SK-N-SH (cell line): ENCODE data around the gene PCBP4. TPM values are rescaled to one million over a fixed set of nuclear protein-coding genes. Genes with fewer than 3 reads are reported as not detected.

ENCODE experiments used
- CTCF ChIA-PET: fragments of 300-600, 350-600 bp; formaldehyde crosslinking; extraction: SDS; loops from one replicate; lab custom pipeline; 2021; lab: Yijun Ruan, JAX
- POLR2A ChIA-PET: fragments of 350-600 bp; sonication (Branson Sonifier 250); formaldehyde crosslinking; extraction: SDS; loops from one replicate; lab custom pipeline; 2020; ENCODE audit warnings: antibody characterized with exemption, inconsistent platforms; lab: Yijun Ruan, JAX
- DNase-seq: peaks from one replicate; pipeline ENCODE4 v3.0.0; 2012
- H2AFZ ChIP-seq: fragments of 200-600 bp; sonication (generic); 2 replicates; pipeline ENCODE4 v1.8.1; 2016; ENCODE audit warnings: antibody characterized with exemption, mild to moderate bottlenecking, low read depth
- H3F3A ChIP-seq: fragments of 200-600 bp; sonication (generic); replicated peaks from 2 replicates; pipeline ENCODE3; 2016; ENCODE audit warnings: antibody characterized with exemption, mild to moderate bottlenecking; ENCODE audit not compliant: insufficient read depth
- H3K27ac ChIP-seq, 2 experiments: fragments of 200-500 bp in 1 of 2; fragments of 200-600 bp in 1 of 2; sonication (Bioruptor generic) in 1 of 2; sonication (generic), shearing (Covaris generic) in 1 of 2; 2 replicates each; pipeline versions ENCODE4 v1.5.1 to v1.6.1; 2014 to 2016; ENCODE audit warnings: low read depth in 2 of 2, inconsistent platforms in 1 of 2, low read length in 1 of 2, mild to moderate bottlenecking in 1 of 2, mixed read lengths in 1 of 2
- H3K27me3 ChIP-seq: fragments of 200-600 bp; sonication (generic), shearing (Covaris generic); 2 replicates; pipeline ENCODE4 v1.6.1; 2016; ENCODE audit warnings: mixed run types; ENCODE audit not compliant: insufficient read depth
- H3K36me3 ChIP-seq, 2 experiments: fragments of 200-500 bp in 1 of 2; fragments of 200-600 bp in 1 of 2; sonication (Bioruptor generic) in 1 of 2; sonication (generic) in 1 of 2; replicated peaks in 1 of 2; 2 replicates each; pipeline versions ENCODE3 to v1.5.1; 2014 to 2016; ENCODE audit warnings: low read length in 1 of 2, mild to moderate bottlenecking in 1 of 2; ENCODE audit not compliant: insufficient read depth in 2 of 2, control insufficient read depth in 1 of 2
- H3K4me1 ChIP-seq, 2 experiments: fragments of 200-500 bp in 1 of 2; fragments of 200-600 bp in 1 of 2; sonication (Bioruptor generic) in 1 of 2; sonication (generic), shearing (Covaris generic) in 1 of 2; 2 replicates each; pipeline versions ENCODE4 v1.5.1 to v1.6.1; 2014 to 2016; ENCODE audit warnings: low read depth in 1 of 2, low read length in 1 of 2, mixed run types in 1 of 2; ENCODE audit not compliant: insufficient read depth in 2 of 2, control insufficient read depth in 1 of 2
- H3K4me2 ChIP-seq: fragments of 200-600 bp; sonication (generic), shearing (Covaris generic); 2 replicates; pipeline ENCODE4 v1.6.1; 2017; ENCODE audit warnings: mixed run types
- H3K4me3 ChIP-seq, 2 experiments: fragments of 200-500 bp in 1 of 2; fragments of 200-600 bp in 1 of 2; sonication (Bioruptor generic) in 1 of 2; sonication (generic), shearing (Covaris generic) in 1 of 2; 2 replicates each; pipeline versions ENCODE4 v1.5.1 to v1.8.1; 2014 to 2016; ENCODE audit warnings: low read depth in 2 of 2, inconsistent platforms in 1 of 2, low read length in 1 of 2, mild to moderate bottlenecking in 1 of 2, mixed read lengths in 1 of 2, moderate library complexity in 1 of 2
- H3K79me2 ChIP-seq: fragments of 200-600 bp; sonication (generic); 2 replicates; pipeline ENCODE4 v1.8.1; 2017; ENCODE audit warnings: mild to moderate bottlenecking; ENCODE audit not compliant: insufficient read depth
- H3K9ac ChIP-seq: fragments of 200-600 bp; sonication (generic); 2 replicates; pipeline ENCODE4 v1.6.1; 2017; ENCODE audit warnings: mixed run types
- H3K9me2 ChIP-seq: fragments of 200-600 bp; sonication (generic); 2 replicates; pipeline ENCODE4 v1.6.1; 2017; ENCODE audit warnings: mixed run types
- H3K9me3 ChIP-seq: fragments of 200-600 bp; sonication (generic); 2 replicates; pipeline ENCODE4 v1.6.1; 2017; ENCODE audit warnings: mixed run types, mild to moderate bottlenecking, moderate library complexity
- H4K20me1 ChIP-seq: fragments of 200-600 bp; sonication (generic); 2 replicates; pipeline ENCODE4 v1.6.1; 2017; ENCODE audit warnings: mild to moderate bottlenecking, mixed run types; ENCODE audit not compliant: insufficient read depth
- CHD2 ChIP-seq: fragments of 150-350 bp; IDR thresholded peaks from 2 replicates; pipeline ENCODE4 v1.6.1; 2018; ENCODE audit warnings: low read length; ENCODE audit not compliant: partially characterized antibody
- CTCF ChIP-seq: fragments of 200-600 bp; sonication (generic); IDR thresholded peaks from 2 replicates; pipeline ENCODE4 v1.6.1; 2017; ENCODE audit warnings: antibody characterized with exemption, mild to moderate bottlenecking, moderate library complexity
- ELF1 ChIP-seq: IDR thresholded peaks from 2 replicates; pipeline ENCODE4 v1.4.0; 2012
- FOSL2 ChIP-seq: IDR thresholded peaks from 2 replicates; pipeline ENCODE4 v1.4.0; 2012; ENCODE audit warnings: low read depth, mild to moderate bottlenecking, moderate library complexity, borderline replicate concordance
- FOXJ3 ChIP-seq: sonication (generic); formaldehyde crosslinking; IDR thresholded peaks from 2 replicates; pipeline ENCODE4 v1.5.1; 2020; ENCODE audit warnings: mild to moderate bottlenecking, missing genetic modification reagents
- GABPA ChIP-seq: IDR thresholded peaks from 2 replicates; pipeline ENCODE4 v1.4.0; 2012; ENCODE audit warnings: low read depth, mild to moderate bottlenecking
- MEF2A ChIP-seq: IDR thresholded peaks from 2 replicates; pipeline ENCODE4 v1.4.0; 2012; ENCODE audit warnings: low read depth, borderline replicate concordance
- MXI1 ChIP-seq: IDR thresholded peaks from 2 replicates; pipeline ENCODE4 v1.6.1; 2012; ENCODE audit warnings: mild to moderate bottlenecking, low read depth, low read length, improper control_type of control experiment
- NFIC ChIP-seq: IDR thresholded peaks from 2 replicates; pipeline ENCODE4 v1.4.0; 2012; ENCODE audit warnings: borderline replicate concordance
- NRF1 ChIP-seq: IDR thresholded peaks from 2 replicates; pipeline ENCODE4 v1.6.1; 2012; ENCODE audit warnings: low read depth, mild to moderate bottlenecking, low read length
- SMC3 ChIP-seq: IDR thresholded peaks from 2 replicates; pipeline ENCODE4 v1.6.1; 2012; ENCODE audit warnings: low read depth, low read length, improper control_type of control experiment
- WGBS: methylation state at CpG from one replicate; pipeline ENCODE4 v1.1.6; 2017; ENCODE audit warnings: low lambda C conversion rate; 5-methylcytosine and 5-hydroxymethylcytosine counted together
- polyA plus RNA-seq, 3 experiments: library from polyadenylated mRNA; depleted of rRNA; stranded (reverse); fragments of >200 nt; gene quantifications; 2 replicates each; pipeline ENCODE4 v1.2.3, GENCODE V29; 2012
- TF ChIP-seq, protein P1 (sequence below): IDR thresholded peaks from 2 replicates; pipeline ENCODE4 v1.6.1; 2012; ENCODE audit warnings: mild to moderate bottlenecking, low read depth, low read length, moderate library complexity

Gene PCBP4
- polyA plus RNA-seq, 1 of the 3 experiments (the other 2 are of a cell fraction), result 97.4 TPM

DNA sequence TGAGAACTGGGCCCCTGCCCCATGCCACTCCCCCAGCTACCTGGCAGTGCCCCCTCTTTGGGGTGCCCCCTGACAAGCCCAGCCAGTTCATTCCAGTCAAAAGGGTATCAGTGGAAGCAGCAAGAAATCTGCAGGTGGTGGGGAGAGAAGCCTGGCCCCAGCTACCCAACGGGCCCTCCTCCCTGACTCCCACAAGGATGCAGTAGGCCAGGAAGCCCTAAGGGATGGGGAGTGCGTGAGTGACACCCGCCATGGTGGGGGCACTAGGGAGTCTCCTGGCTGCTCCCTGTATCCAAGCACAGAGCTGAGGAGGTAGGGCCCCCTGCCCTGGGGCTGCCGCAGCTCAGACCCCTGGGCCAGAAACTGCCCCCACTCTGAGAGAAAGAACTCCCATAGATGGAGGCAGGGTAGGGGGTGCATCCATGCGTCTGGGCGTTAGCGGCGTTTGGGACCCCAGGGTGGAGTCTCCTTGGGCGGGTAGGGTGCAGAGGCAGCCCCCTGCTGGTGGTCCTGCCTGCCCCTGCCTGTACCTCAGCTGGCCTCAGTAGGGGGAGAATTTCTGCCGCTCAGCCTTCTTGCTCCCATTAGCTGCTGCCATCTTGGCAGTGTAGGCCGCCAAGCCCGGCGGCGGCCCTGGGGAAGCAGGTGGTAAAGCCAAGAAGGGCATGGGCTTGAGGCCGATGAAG is 9.6 kb downstream of the PCBP4 start:
- Histone ChIP-seq H3K4me3 (no peak overlapping the region; a peak in 1 of 4 replicates), H4K20me1 (no peaks in the 10 kb centered on the region), H3K9me3 (no peaks in the 10 kb centered on the region), H3K27me3 (no peaks in the 10 kb centered on the region), H3K79me2 (0 out of 2 replicates have a peak, but pooled peaks cover under 1% of the 10 kb centered on the region), H3K4me1 (peaks cover 4 to 12% of the 10 kb centered on the region in 2 experiments; a peak in 2 of 4 replicates), H3K27ac (no peak overlapping the region), H3K4me2 (no peak overlapping the region), H3K9me2 (no peaks in the 10 kb centered on the region), H3F3A (peaks cover 12% of the 10 kb centered on the region), H3K36me3 (peaks cover 5 to 42% of the 10 kb centered on the region in 2 experiments), H3K9ac (no peak overlapping the region), H2AFZ (no peak overlapping the region)
- WGBS, result 97% methylated on average over 6 of the region's 15 CpGs
- CTCF ChIA-PET, result interaction anchor here (0.8 to 10.7 kb wide), 12 partner anchors 9 to 151 kb away, joined by 3 to 84 read pairs (median 6); partner anchors contain the start of genes ABHD14A, ABHD14B, PCBP4 and RRP9
- TF ChIP-seq MEF2A, result no peak
- no peak for TF ChIP-seq NFIC
- TF ChIP-seq, protein P1, sequence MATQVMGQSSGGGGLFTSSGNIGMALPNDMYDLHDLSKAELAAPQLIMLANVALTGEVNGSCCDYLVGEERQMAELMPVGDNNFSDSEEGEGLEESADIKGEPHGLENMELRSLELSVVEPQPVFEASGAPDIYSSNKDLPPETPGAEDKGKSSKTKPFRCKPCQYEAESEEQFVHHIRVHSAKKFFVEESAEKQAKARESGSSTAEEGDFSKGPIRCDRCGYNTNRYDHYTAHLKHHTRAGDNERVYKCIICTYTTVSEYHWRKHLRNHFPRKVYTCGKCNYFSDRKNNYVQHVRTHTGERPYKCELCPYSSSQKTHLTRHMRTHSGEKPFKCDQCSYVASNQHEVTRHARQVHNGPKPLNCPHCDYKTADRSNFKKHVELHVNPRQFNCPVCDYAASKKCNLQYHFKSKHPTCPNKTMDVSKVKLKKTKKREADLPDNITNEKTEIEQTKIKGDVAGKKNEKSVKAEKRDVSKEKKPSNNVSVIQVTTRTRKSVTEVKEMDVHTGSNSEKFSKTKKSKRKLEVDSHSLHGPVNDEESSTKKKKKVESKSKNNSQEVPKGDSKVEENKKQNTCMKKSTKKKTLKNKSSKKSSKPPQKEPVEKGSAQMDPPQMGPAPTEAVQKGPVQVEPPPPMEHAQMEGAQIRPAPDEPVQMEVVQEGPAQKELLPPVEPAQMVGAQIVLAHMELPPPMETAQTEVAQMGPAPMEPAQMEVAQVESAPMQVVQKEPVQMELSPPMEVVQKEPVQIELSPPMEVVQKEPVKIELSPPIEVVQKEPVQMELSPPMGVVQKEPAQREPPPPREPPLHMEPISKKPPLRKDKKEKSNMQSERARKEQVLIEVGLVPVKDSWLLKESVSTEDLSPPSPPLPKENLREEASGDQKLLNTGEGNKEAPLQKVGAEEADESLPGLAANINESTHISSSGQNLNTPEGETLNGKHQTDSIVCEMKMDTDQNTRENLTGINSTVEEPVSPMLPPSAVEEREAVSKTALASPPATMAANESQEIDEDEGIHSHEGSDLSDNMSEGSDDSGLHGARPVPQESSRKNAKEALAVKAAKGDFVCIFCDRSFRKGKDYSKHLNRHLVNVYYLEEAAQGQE, result no peak
- no peak for TF ChIP-seq NRF1
- no peak for TF ChIP-seq MXI1
- no peak for TF ChIP-seq FOXJ3 (CRISPR knock-in tag)
- TF ChIP-seq SMC3, result no peak
- no peak for TF ChIP-seq GABPA
- no peak for TF ChIP-seq FOSL2
- DNase-seq, result no peak
- POLR2A ChIA-PET, result interaction anchor here (1.0 to 1.3 kb wide), 2 partner anchors 15 to 16 kb away, joined by 3 to 7 read pairs; partner anchors contain the start of genes ABHD14B and PARP3

GRCh38 chr3:51955893-51956770 is 11.1 kb downstream of the PCBP4 start:
- peaks cover 5 to 38% of the 10 kb centered on the region in 2 experiments for H3K36me3 ChIP-seq
- TF ChIP-seq ELF1, result no peak
- peak; percentile 47 for TF ChIP-seq CTCF
- peak; percentile 35 for TF ChIP-seq CHD2
- 0 out of 2 replicates have a peak, but pooled peaks have one; percentile 36 for TF ChIP-seq NFIC
- H3K9me3 ChIP-seq, result no peaks in the 10 kb centered on the region
- H3K4me3 ChIP-seq, result no peak overlapping the region; a peak in 1 of 4 replicates
- H3K27me3 ChIP-seq, result no peaks in the 10 kb centered on the region
- H3K4me2 ChIP-seq, result no peak overlapping the region
- H3F3A ChIP-seq, result peaks cover 14% of the 10 kb centered on the region
- H3K9ac ChIP-seq, result no peak overlapping the region
- DNase-seq, result peak; percentile 91
- ChIA-PET CTCF (interaction anchor here (0.7 to 10.7 kb wide), 11 partner anchors 7 to 48 kb away, joined by 3 to 84 read pairs (median 6); partner anchors contain the start of genes ABHD14A, ABHD14B, ACY1 and PARP3), POLR2A (interaction anchor here (1.3 kb wide), 1 partner anchor 18 kb away, joined by 7 read pairs; the partner anchor contains the start of gene ABHD14B)
- peaks cover 4 to 12% of the 10 kb centered on the region in 2 experiments; a peak in 2 of 4 replicates for H3K4me1 ChIP-seq
- H3K27ac ChIP-seq, result peak overlapping the region in 1 of 2 experiments; percentile 53; a peak in 2 of 4 replicates
- WGBS, result 78% methylated on average over 40 of the region's 97 CpGs
- no peaks in the 10 kb centered on the region for H3K9me2 ChIP-seq
- H3K79me2 ChIP-seq, result no peaks in the 10 kb centered on the region
- H2AFZ ChIP-seq, result no peak overlapping the region
- H4K20me1 ChIP-seq, result no peaks in the 10 kb centered on the region
